Uterus (tissue), 4 donors: ENCODE data around the gene TMED3. TPM values are rescaled to one million over a fixed set of nuclear protein-coding genes. Genes with fewer than 3 reads are reported as not detected.

Source experiments
- DNase-seq, 2 donors: peaks; one replicate each; pipeline ENCODE4 v3.0.0-alpha.2; 2019 to 2020
- H3K27ac ChIP-seq, 2 donors: fragments of 200-600 bp; sonication (generic); 1 replicate in 1 of 2; 2 replicates in 1 of 2; pipeline ENCODE4 v1.5.1; 2016 to 2018
- H3K27me3 ChIP-seq, 2 donors: fragments of 200-600 bp; sonication (generic); one replicate each; pipeline ENCODE4 v1.5.1; 2018 to 2019; ENCODE audit warnings: control low read depth in 1 of 2
- H3K36me3 ChIP-seq, 2 donors: fragments of 200-600 bp; sonication (generic); one replicate each; pipeline ENCODE4 v1.5.1; 2019; ENCODE audit warnings: control low read depth in 1 of 2
- H3K4me1 ChIP-seq, 2 donors: fragments of 200-600 bp; sonication (generic); one replicate each; pipeline ENCODE4 v1.5.1; 2018 to 2019; ENCODE audit warnings: control low read depth in 1 of 2
- H3K4me3 ChIP-seq, 2 donors: fragments of 200-600 bp; sonication (generic); 1 replicate in 1 of 2; 2 replicates in 1 of 2; pipeline ENCODE4 v1.5.1; 2018 to 2019; ENCODE audit warnings: mild to moderate bottlenecking in 1 of 2
- H3K9me3 ChIP-seq, 2 donors: fragments of 200-600 bp; sonication (generic); one replicate each; pipeline ENCODE4 v1.5.1; 2019; ENCODE audit warnings: control low read depth in 1 of 2
- CTCF ChIP-seq, 4 experiments: fragments of 200-600 bp in 2 of 4; fragments of 450-650 bp in 2 of 4; sonication (generic) in 2 of 4; IDR thresholded peaks; one replicate each; pipeline ENCODE4 v1.5.1; 2016 to 2019; ENCODE audit warnings: antibody characterized with exemption in 4 of 4, mild to moderate bottlenecking in 2 of 4, moderate library complexity in 1 of 4
- POLR2A ChIP-seq, 2 donors: fragments of 450-650 bp; IDR thresholded peaks; one replicate each; pipeline ENCODE4 v1.6.1; 2016; ENCODE audit warnings: antibody characterized with exemption in 2 of 2, mild to moderate bottlenecking in 1 of 2, moderate library complexity in 1 of 2
- intact Hi-C: fragments of 100-400 bp; cut with DNase I; formaldehyde crosslinking; loops from one replicate; pipeline ENCODE4 v1.15.1; 2023; ENCODE audit warnings: low total_unique reads
- total RNA-seq, 4 donors: library from RNA; depleted of rRNA in 3 of 4; stranded (reverse); fragments of >200 nt in 3 of 4; gene quantifications; one replicate each; pipeline versions ENCODE4 v1.1.0 to v1.2.4, GENCODE V29; 2014 to 2023
- donor health status: DM: yes; HTN: yes; CAD: no.

TMED3 gene
- total RNA-seq, 4 donors from 2014 or later: 15.3 to 57.8 (median 25.0) TPM

GRCh38 chr15:79308874-79309273 is 2.0 kb upstream of the TMED3 start:
- no peak for DNase-seq
- TF ChIP-seq CTCF (IDR thresholded peaks at IDR 0.05) (no peak), POLR2A (IDR thresholded peaks at IDR 0.05) (no peak)
- no peaks in the 10 kb centered on the region for H3K9me3 ChIP-seq
- H3K27ac ChIP-seq: no peak overlapping the region
- peaks cover 0 to 3% of the 10 kb centered on the region in 2 donors for H3K4me1 ChIP-seq
- H3K36me3 ChIP-seq: no peaks in the 10 kb centered on the region
- peaks cover 0 to 2% of the 10 kb centered on the region in 2 donors for H3K27me3 ChIP-seq
- no peak overlapping the region for H3K4me3 ChIP-seq
- intact Hi-C loops: no loop called here

GRCh38 chr15:79310612-79310984 is 314 bp upstream of the TMED3 start:
- H3K9me3 ChIP-seq: no peaks in the 10 kb centered on the region
- H3K4me3 ChIP-seq: peak overlapping the region; percentile 68
- intact Hi-C loops: no loop called here
- DNase-seq: no peak
- no peaks in the 10 kb centered on the region for H3K27me3 ChIP-seq
- no peak overlapping the region for H3K27ac ChIP-seq
- H3K4me1 ChIP-seq: peaks cover 0 to 3% of the 10 kb centered on the region in 2 donors
- TF ChIP-seq CTCF (IDR thresholded peaks at IDR 0.05) (no peak), POLR2A (IDR thresholded peaks at IDR 0.05) (no peak)
- H3K36me3 ChIP-seq: no peaks in the 10 kb centered on the region

GRCh38 chr15:79311901-79312553 is 1.1 kb downstream of the TMED3 start:
- Histone ChIP-seq H3K27ac (no peak overlapping the region), H3K4me1 (peaks cover 0 to 3% of the 10 kb centered on the region in 2 donors), H3K36me3 (no peaks in the 10 kb centered on the region), H3K9me3 (no peaks in the 10 kb centered on the region), H3K27me3 (no peaks in the 10 kb centered on the region), H3K4me3 (peak overlapping the region; percentile 68)
- no peak for DNase-seq
- no peak for TF ChIP-seq CTCF (IDR thresholded peaks at IDR 0.05)
- TF ChIP-seq POLR2A (IDR thresholded peaks at IDR 0.05): no peak
- intact Hi-C loops: no loop called here

GRCh38 chr15:79314186-79314585 is 3.3 kb downstream of the TMED3 start:
- TF ChIP-seq CTCF (IDR thresholded peaks at IDR 0.05): no peak
- TF ChIP-seq POLR2A (IDR thresholded peaks at IDR 0.05): no peak
- H3K36me3 ChIP-seq: no peaks in the 10 kb centered on the region
- H3K27me3 ChIP-seq: no peaks in the 10 kb centered on the region
- no peak overlapping the region for H3K4me3 ChIP-seq
- peaks cover 0 to 3% of the 10 kb centered on the region in 2 donors for H3K4me1 ChIP-seq
- H3K27ac ChIP-seq: no peak overlapping the region
- intact Hi-C loops: no loop called here
- DNase-seq: no peak
- no peaks in the 10 kb centered on the region for H3K9me3 ChIP-seq

- H3K4me1 ChIP-seq: peaks cover 0 to 3% of the 10 kb centered on the region in 2 donors
- DNase-seq: no peak
- intact Hi-C loops: no loop called here
- no peaks in the 10 kb centered on the region for H3K27me3 ChIP-seq
- TF ChIP-seq CTCF (IDR thresholded peaks at IDR 0.05) (no peak), POLR2A (IDR thresholded peaks at IDR 0.05) (no peak)
- no peaks in the 10 kb centered on the region for H3K36me3 ChIP-seq
- no peak overlapping the region for H3K27ac ChIP-seq
- no peaks in the 10 kb centered on the region for H3K9me3 ChIP-seq
- no peak overlapping the region for H3K4me3 ChIP-seq
These were observed 3.9 kb downstream of the TMED3 start for GRCh38 chr15:79314811-79315210.
